ENCODE results near the gene KLF11. TPM values are rescaled to one million over a fixed set of nuclear protein-coding genes. Genes with fewer than 3 reads are reported as not detected.

The KLF11 gene
- total and polyA plus RNA-seq, 2 experiments from 2014 or later = 10.2 to 11.3 TPM

- H3K36me3 ChIP-seq (replicated peaks; ENCODE audit: insufficient read depth, low read depth) = no peaks in the 10 kb centered on the region
- no peaks in the 10 kb centered on the region for H3K79me2 ChIP-seq
- WGBS (ENCODE audit: low lambda C conversion rate, missing lambda C conversion rate) = 77% methylated on average over 9 of the region's 10 CpGs
- no peaks in the 10 kb centered on the region for H4K20me1 ChIP-seq (ENCODE audit: insufficient read depth, poor library complexity, severe bottlenecking)
- no peak overlapping the region for H2AFZ ChIP-seq
- no peaks in the 10 kb centered on the region for H3K9me2 ChIP-seq (replicated peaks; ENCODE audit: insufficient read depth)
- H3K4me3 ChIP-seq = no peak overlapping the region
- no peaks in the 10 kb centered on the region for H3K9me3 ChIP-seq (ENCODE audit: low read depth)
- H3K4me2 ChIP-seq = no peak overlapping the region
- no peak for TF ChIP-seq EZH2 (IDR thresholded peaks at IDR 0.05; ENCODE audit: borderline replicate concordance)
- no peak for TF ChIP-seq EZH2phosphoT487 (IDR thresholded peaks at IDR 0.05; ENCODE audit: low read depth, severe bottlenecking, unreplicated experiment)
- TF ChIP-seq, protein P1, sequence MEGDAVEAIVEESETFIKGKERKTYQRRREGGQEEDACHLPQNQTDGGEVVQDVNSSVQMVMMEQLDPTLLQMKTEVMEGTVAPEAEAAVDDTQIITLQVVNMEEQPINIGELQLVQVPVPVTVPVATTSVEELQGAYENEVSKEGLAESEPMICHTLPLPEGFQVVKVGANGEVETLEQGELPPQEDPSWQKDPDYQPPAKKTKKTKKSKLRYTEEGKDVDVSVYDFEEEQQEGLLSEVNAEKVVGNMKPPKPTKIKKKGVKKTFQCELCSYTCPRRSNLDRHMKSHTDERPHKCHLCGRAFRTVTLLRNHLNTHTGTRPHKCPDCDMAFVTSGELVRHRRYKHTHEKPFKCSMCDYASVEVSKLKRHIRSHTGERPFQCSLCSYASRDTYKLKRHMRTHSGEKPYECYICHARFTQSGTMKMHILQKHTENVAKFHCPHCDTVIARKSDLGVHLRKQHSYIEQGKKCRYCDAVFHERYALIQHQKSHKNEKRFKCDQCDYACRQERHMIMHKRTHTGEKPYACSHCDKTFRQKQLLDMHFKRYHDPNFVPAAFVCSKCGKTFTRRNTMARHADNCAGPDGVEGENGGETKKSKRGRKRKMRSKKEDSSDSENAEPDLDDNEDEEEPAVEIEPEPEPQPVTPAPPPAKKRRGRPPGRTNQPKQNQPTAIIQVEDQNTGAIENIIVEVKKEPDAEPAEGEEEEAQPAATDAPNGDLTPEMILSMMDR (IDR thresholded peaks at IDR 0.05; ENCODE audit: poor library complexity) = no peak
- H3K4me1 ChIP-seq (ENCODE audit: insufficient read depth) = no peaks in the 10 kb centered on the region
- H3K27me3 ChIP-seq = no peaks in the 10 kb centered on the region
- no peak for DNase-seq (ENCODE audit: low spot score)
- H3K27ac ChIP-seq = no peak overlapping the region
Observed at GRCh38 chr2:10022966-10023662, 20.2 kb upstream of the KLF11 start.

GRCh38 chr2:10026940-10027569 is 16.3 kb upstream of the KLF11 start:
- Histone ChIP-seq H3K4me1 (ENCODE audit: insufficient read depth) (peaks cover 8% of the 10 kb centered on the region), H3K4me2 (no peak overlapping the region), H3K9me3 (ENCODE audit: low read depth) (no peaks in the 10 kb centered on the region), H3K4me3 (no peak overlapping the region), H2AFZ (no peak overlapping the region), H3K27ac (no peak overlapping the region), H3K36me3 (replicated peaks; ENCODE audit: insufficient read depth, low read depth) (no peaks in the 10 kb centered on the region), H3K79me2 (no peaks in the 10 kb centered on the region), H3K27me3 (no peaks in the 10 kb centered on the region), H3K9me2 (replicated peaks; ENCODE audit: insufficient read depth) (no peaks in the 10 kb centered on the region), H4K20me1 (ENCODE audit: insufficient read depth, poor library complexity, severe bottlenecking) (no peaks in the 10 kb centered on the region)
- DNase-seq (ENCODE audit: low spot score) = no peak
- 86% methylated on average over 8 of the region's 8 CpGs for WGBS (ENCODE audit: low lambda C conversion rate, missing lambda C conversion rate)
- TF ChIP-seq EZH2 (IDR thresholded peaks at IDR 0.05; ENCODE audit: borderline replicate concordance) (no peak), EZH2phosphoT487 (IDR thresholded peaks at IDR 0.05; ENCODE audit: low read depth, severe bottlenecking, unreplicated experiment) (no peak)
- TF ChIP-seq, protein P1 (IDR thresholded peaks at IDR 0.05; ENCODE audit: poor library complexity) = no peak

GRCh38 chr2:10027660-10028330 is 15.6 kb upstream of the KLF11 start:
- Histone ChIP-seq H2AFZ (no peak overlapping the region), H3K27me3 (no peaks in the 10 kb centered on the region), H3K4me2 (no peak overlapping the region), H3K79me2 (no peaks in the 10 kb centered on the region), H3K27ac (no peak overlapping the region), H3K4me1 (ENCODE audit: insufficient read depth) (peaks cover 8% of the 10 kb centered on the region), H4K20me1 (ENCODE audit: insufficient read depth, poor library complexity, severe bottlenecking) (no peaks in the 10 kb centered on the region), H3K9me3 (ENCODE audit: low read depth) (no peaks in the 10 kb centered on the region), H3K36me3 (replicated peaks; ENCODE audit: insufficient read depth, low read depth) (no peaks in the 10 kb centered on the region), H3K9me2 (replicated peaks; ENCODE audit: insufficient read depth) (no peaks in the 10 kb centered on the region), H3K4me3 (no peak overlapping the region)
- no peak for TF ChIP-seq EZH2phosphoT487 (IDR thresholded peaks at IDR 0.05; ENCODE audit: low read depth, severe bottlenecking, unreplicated experiment)
- TF ChIP-seq, protein P1 (IDR thresholded peaks at IDR 0.05; ENCODE audit: poor library complexity) = no peak
- TF ChIP-seq EZH2 (IDR thresholded peaks at IDR 0.05; ENCODE audit: borderline replicate concordance) = no peak
- DNase-seq (ENCODE audit: low spot score) = no peak
- WGBS (ENCODE audit: low lambda C conversion rate, missing lambda C conversion rate) = 92% methylated on average over 16 of the region's 16 CpGs

Measured in hepatocyte (in vitro differentiated cells).